Chondrocyte (in vitro differentiated cells): Measurements from ENCODE around the gene SLCO3A1. TPM values are rescaled to one million over a fixed set of nuclear protein-coding genes. Genes with fewer than 3 reads are reported as not detected.

Experiments
- DNase-seq: peaks from one replicate; pipeline ENCODE4 v3.0.0; 2021; ENCODE audit warnings: mixed read lengths, low spot score
- H3K27ac Mint-ChIP-seq: one replicate; pipeline ENCODE4 v1.8.0; 2021; ENCODE audit warnings: mild to moderate bottlenecking, moderate library complexity, mixed read lengths; ENCODE audit not compliant: unreplicated experiment
- H3K27me3 Mint-ChIP-seq: 2 replicates; pipeline ENCODE4 v1.8.0; 2021; ENCODE audit warnings: low read depth, mixed read lengths
- H3K36me3 Mint-ChIP-seq: 2 replicates; pipeline ENCODE4 v1.8.0; 2021; ENCODE audit warnings: low read depth, mixed read lengths
- H3K4me1 Mint-ChIP-seq: 2 replicates; pipeline ENCODE4 v1.8.0; 2021; ENCODE audit warnings: low read depth, mild to moderate bottlenecking, mixed read lengths
- H3K4me3 Mint-ChIP-seq: one replicate; pipeline ENCODE4 v1.8.0; 2021; ENCODE audit warnings: mild to moderate bottlenecking, moderate library complexity, mixed read lengths; ENCODE audit not compliant: unreplicated experiment
- H3K9me3 Mint-ChIP-seq: 2 replicates; pipeline ENCODE4 v1.8.0; 2021; ENCODE audit warnings: low read depth, mixed read lengths
- total RNA-seq: library from RNA; stranded (reverse); gene quantifications from 3 replicates; pipeline ENCODE4 v1.2.1, GENCODE V29; 2021
- TF ChIP-seq, protein P1 (sequence below): fragments of 200-600 bp; sonication (generic); IDR thresholded peaks from 2 replicates; pipeline ENCODE4 v1.5.0; 2021; ENCODE audit warnings: antibody characterized with exemption, mild to moderate bottlenecking, moderate library complexity

SLCO3A1 gene
- total RNA-seq, 1 donor from 2014 or later: 3.7 TPM

GRCh38 chr15:91863621-91864255 is 10.2 kb downstream of the SLCO3A1 start:
- no peaks in the 10 kb centered on the region for H3K9me3 Mint-ChIP-seq
- TF ChIP-seq, protein P1, sequence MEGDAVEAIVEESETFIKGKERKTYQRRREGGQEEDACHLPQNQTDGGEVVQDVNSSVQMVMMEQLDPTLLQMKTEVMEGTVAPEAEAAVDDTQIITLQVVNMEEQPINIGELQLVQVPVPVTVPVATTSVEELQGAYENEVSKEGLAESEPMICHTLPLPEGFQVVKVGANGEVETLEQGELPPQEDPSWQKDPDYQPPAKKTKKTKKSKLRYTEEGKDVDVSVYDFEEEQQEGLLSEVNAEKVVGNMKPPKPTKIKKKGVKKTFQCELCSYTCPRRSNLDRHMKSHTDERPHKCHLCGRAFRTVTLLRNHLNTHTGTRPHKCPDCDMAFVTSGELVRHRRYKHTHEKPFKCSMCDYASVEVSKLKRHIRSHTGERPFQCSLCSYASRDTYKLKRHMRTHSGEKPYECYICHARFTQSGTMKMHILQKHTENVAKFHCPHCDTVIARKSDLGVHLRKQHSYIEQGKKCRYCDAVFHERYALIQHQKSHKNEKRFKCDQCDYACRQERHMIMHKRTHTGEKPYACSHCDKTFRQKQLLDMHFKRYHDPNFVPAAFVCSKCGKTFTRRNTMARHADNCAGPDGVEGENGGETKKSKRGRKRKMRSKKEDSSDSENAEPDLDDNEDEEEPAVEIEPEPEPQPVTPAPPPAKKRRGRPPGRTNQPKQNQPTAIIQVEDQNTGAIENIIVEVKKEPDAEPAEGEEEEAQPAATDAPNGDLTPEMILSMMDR: no peak
- H3K27me3 Mint-ChIP-seq: peaks cover 18% of the 10 kb centered on the region
- H3K4me1 Mint-ChIP-seq: peaks cover 2% of the 10 kb centered on the region
- no peak for DNase-seq
- H3K36me3 Mint-ChIP-seq: no peaks in the 10 kb centered on the region
- H3K27ac Mint-ChIP-seq: no peak overlapping the region
- H3K4me3 Mint-ChIP-seq: no peak overlapping the region

DNA sequence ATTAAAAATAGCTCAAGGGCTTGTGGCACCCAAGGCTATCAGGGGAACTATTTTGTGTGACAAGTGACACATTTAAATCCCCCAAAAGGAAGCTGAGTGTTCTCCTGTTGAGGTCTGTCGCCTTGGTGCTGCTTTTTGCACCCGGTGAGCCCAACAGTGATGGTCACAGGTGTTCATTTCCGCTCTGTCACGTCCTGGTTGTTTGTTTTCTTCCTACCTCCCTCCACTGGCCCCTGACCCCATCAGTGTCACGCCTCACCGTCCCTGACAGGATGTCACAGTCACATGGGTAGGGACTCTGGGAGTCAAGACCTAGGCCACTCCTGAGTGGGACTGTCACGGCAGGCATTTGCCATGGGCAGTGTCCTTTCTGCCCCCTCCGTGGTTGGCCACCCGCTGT is 11.2 kb downstream of the SLCO3A1 start:
- Mint-ChIP-seq H3K27me3 (peaks cover 18% of the 10 kb centered on the region), H3K9me3 (no peaks in the 10 kb centered on the region), H3K4me3 (no peak overlapping the region), H3K27ac (no peak overlapping the region), H3K36me3 (no peaks in the 10 kb centered on the region), H3K4me1 (peaks cover 2% of the 10 kb centered on the region)
- TF ChIP-seq, protein P1: no peak
- no peak for DNase-seq

DNA sequence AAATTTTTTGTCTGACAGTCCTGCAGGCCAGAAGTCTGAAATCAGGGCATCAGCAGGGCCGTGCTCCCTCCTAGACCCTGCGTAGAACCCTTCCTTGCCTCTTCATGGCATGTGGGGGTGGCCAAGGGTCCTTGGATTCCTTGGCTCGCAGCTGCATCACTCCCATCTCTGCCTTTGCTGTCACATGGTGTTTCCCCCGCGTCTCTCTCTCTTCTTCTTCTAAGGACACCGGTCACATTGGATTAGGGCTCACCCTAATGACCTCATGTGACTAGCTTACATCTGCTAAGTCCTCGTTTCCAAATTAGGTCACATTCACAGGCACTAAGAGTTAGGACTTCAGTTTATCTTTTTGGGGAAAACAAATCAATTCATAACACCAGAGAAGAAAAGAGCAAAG is 12.0 kb downstream of the SLCO3A1 start:
- Mint-ChIP-seq H3K4me3 (no peak overlapping the region), H3K36me3 (no peaks in the 10 kb centered on the region), H3K9me3 (peaks cover 2% of the 10 kb centered on the region), H3K27me3 (peaks cover 15% of the 10 kb centered on the region), H3K27ac (no peak overlapping the region), H3K4me1 (peaks cover 2% of the 10 kb centered on the region)
- no peak for DNase-seq
- TF ChIP-seq, protein P1: no peak

- Mint-ChIP-seq H3K27me3 (peaks cover 15% of the 10 kb centered on the region), H3K27ac (no peak overlapping the region), H3K9me3 (peaks cover 6% of the 10 kb centered on the region), H3K4me3 (no peak overlapping the region), H3K36me3 (no peaks in the 10 kb centered on the region), H3K4me1 (peaks cover 2% of the 10 kb centered on the region)
- TF ChIP-seq, protein P1: no peak
- DNase-seq: no peak
Observed at GRCh38 chr15:91865950-91866349, 12.4 kb downstream of the SLCO3A1 start.

DNA sequence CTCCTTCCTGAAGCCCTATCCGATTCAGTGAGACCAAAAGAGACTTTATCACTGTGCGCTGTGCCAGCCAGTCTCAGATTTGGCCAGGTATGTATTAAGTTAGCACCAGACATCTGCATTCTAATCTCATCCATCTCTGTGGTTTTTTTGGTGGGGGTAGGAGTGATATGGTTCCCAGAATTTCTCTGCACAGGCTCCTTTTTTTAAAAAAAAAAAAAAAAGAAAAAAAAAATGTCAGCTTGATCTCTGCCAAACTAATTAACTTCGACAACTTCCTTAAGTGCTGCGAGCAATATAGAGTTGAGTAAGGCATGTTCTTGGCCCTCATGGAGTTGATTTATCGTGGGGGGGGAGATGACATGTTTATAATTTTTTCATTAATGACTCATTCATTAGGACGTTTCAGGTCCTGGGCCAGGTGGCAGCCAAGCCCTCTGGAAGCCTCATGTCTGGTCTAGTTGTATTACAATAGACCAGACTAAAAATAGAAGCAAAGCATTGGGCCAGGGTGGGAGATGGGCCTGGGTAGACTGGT is 12.9 kb downstream of the SLCO3A1 start:
- no peak for DNase-seq
- peaks cover 7% of the 10 kb centered on the region for H3K9me3 Mint-ChIP-seq
- no peaks in the 10 kb centered on the region for H3K36me3 Mint-ChIP-seq
- no peak overlapping the region for H3K27ac Mint-ChIP-seq
- peaks cover 15% of the 10 kb centered on the region for H3K27me3 Mint-ChIP-seq
- no peak overlapping the region for H3K4me3 Mint-ChIP-seq
- H3K4me1 Mint-ChIP-seq: peaks cover 2% of the 10 kb centered on the region
- TF ChIP-seq, protein P1: no peak
